ENCODE measurements around the gene EXOC6B.

EXOC6B gene

DNA sequence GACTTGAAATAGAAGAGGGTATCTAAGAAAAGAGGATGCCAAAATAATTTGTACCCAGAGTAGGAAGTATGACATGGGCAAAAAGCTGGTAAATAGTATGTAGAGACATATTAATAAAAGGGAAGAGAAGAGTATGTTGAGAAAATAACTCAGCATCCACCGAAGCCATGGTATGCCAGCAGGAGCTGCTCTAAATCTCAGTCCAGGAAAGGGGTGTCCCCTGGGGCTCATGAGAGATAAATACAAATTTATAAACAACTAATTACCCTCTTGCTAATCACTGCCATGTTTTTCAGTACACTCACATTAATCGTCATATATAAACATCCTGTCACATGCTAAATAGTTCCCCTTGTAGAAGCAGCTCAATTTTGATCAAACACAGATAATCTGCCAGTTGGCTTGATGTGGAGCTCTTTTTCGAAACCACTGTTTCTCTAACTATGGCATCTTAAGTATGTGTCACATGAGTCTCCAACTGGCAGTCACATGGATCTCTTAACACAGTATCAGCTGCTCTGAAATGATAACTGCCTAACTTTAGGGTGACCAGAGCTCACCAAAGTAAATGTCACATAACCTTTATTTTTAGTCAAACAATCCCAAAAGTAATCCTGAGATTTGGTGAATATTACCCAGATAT, 31.9 kb downstream of the EXOC6B start:
- DNase-seq (ENCODE audit: low read depth in 2 of 3, low spot score in 1 of 3): no peak

DNA sequence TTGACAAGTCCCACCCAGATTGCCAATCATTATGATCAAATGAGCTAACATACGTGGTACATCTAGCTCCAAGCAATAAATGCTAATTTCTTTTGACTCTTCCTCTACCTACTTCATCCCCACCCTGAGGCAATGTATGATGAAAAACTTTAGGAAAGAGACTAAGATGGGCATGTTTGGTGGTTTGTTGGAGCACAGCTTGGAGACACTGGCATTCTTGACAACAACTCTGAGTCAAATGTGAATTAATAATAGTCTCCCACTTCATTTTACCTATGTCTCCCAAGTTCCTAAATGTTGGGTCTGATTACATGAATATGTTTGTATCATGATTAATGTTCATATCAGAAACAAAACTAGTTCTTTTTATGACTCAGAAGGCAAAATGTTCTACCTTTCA, 36.6 kb downstream of the EXOC6B start:
- DNase-seq (ENCODE audit: low read depth in 2 of 3, low spot score in 1 of 3): no peak

DNA sequence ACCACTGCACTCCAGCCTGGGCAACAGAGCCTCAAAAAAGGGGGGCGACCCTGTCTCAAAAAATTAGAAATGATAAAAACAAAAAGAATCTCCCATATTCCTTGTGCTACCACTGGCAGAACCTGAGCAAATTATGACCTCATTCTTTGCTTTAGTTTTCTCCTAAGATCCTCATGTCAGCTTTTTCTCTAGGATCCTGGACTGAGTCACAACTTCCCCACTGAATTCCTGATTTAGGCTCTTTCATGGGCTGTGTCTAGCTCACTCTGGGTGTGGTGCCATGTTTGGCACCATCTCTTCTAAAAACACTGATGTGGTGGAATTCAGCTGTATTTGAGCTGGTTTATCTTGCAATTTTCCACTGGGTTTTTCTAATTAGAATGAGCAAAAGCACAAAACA, 37.1 kb downstream of the EXOC6B start:
- no peak for DNase-seq (ENCODE audit: low read depth in 2 of 3, low spot score in 1 of 3)

GRCh38 chr2:72785517-72785916, 40.3 kb downstream of the EXOC6B start:
- DNase-seq (ENCODE audit: low read depth in 2 of 3, low spot score in 1 of 3): no peak

DNA sequence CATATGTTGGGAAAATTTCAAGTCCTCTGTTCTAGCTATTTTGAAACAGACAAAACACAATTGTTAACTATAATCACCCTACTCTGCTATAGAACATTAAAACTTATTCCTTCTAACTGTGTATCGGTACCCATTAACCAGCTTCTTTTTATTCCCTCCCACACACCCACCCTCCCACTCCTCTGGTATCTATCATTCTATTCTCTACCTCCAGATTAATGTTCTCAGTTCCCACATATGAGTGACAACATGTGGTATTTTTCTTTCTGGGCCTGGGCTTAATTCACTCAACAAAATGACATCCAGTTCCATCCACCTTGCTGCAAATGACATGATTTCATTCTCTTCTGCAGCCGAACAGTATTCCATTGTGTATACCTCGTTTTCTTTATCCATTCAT, 43.3 kb downstream of the EXOC6B start:
- DNase-seq (ENCODE audit: low read depth in 2 of 3, low spot score in 1 of 3): no peak

- DNase-seq (ENCODE audit: low read depth in 2 of 3, low spot score in 1 of 3): no peak
These were observed 44.4 kb downstream of the EXOC6B start for GRCh38 chr2:72781480-72781879.

GRCh38 chr2:72780477-72780876, 45.4 kb downstream of the EXOC6B start:
- DNase-seq (ENCODE audit: low read depth in 2 of 3, low spot score in 1 of 3): no peak

DNA sequence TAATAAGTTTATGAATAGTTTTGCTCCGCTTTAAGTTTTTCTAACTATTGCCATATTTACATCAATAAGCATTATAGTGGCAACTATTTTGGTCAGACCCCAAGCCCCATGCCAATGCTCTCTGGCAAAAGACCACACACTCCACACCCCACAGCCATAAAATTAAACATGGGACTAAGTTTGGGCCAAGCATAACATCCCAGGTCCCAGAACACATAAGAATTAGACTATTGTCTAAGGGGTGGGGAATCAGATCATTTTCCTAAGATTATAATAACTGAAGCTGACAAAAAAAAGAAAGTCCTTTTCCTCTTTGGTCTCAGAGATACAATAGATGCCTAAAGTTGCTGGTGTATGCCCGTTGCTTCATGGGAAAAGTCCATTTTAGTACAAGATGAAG, 46.3 kb downstream of the EXOC6B start:
- no peak for DNase-seq (ENCODE audit: low read depth in 2 of 3, low spot score in 1 of 3)

- no peak for DNase-seq (ENCODE audit: low read depth in 2 of 3, low spot score in 1 of 3)
These were observed 47.4 kb downstream of the EXOC6B start for GRCh38 chr2:72778410-72778809.

GRCh38 chr2:72770879-72771461, 54.9 kb downstream of the EXOC6B start:
- peak in 2 of 3 donors; percentile 29 to 81 for DNase-seq (ENCODE audit: low read depth in 2 of 3, low spot score in 1 of 3)

GRCh38 chr2:72765997-72766609, 59.7 kb downstream of the EXOC6B start:
- no peak for DNase-seq (ENCODE audit: low read depth in 2 of 3, low spot score in 1 of 3)

- no peak for DNase-seq (ENCODE audit: low read depth in 2 of 3, low spot score in 1 of 3)
These were observed 63.6 kb downstream of the EXOC6B start for GRCh38 chr2:72762276-72762675.

DNA sequence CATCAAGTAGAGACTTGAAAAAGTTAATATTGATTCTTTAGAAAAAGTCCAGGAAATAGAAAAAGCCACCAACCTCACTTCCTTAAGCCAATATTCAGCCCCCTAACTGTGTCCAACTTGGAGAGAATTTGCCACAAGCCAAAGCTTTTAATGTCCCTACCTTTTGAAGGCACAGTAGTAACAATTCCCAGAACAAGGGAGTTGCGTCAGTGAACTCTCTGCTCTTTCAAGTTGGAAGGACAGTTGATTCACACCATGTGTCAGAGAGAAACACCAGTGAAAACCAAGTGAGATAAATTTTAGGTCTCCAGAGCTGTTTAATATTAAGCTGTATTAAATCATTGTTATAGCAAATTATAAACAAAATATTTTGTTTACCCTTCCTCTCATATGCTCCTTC, 66.1 kb downstream of the EXOC6B start:
- DNase-seq (ENCODE audit: low read depth in 2 of 3, low spot score in 1 of 3): no peak

DNA sequence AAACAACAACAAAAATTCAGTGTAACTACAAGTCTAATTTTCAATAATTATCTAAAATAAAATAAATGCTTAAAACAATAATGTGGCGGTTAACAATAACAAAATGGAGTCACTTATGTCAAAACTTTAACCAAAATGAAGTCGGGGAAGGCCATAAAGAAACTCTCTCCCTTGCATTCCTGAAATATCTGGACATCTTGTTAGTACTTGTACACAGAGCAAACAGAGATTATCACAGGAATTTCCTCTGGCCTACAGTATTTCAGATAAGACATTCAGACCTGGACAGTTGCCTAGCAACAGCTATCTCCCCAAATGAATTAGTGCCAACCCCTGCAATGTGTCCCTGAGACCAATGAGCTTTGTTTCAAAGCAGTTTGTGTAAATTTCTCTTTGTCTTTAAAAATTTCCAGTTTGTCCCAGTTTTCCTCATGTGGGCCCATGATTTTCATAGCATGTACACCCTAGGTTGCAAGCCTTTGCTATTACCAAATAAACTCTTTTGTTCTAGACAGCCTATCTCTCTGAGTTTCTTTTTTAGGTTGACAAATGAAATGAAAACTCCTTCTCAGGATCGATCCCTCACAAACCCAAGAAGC, 68.6 kb downstream of the EXOC6B start:
- DNase-seq (ENCODE audit: low read depth in 2 of 3, low spot score in 1 of 3): no peak

GRCh38 chr2:72755647-72756423, 70.0 kb downstream of the EXOC6B start:
- no peak for DNase-seq (ENCODE audit: low read depth in 2 of 3, low spot score in 1 of 3)

DNA sequence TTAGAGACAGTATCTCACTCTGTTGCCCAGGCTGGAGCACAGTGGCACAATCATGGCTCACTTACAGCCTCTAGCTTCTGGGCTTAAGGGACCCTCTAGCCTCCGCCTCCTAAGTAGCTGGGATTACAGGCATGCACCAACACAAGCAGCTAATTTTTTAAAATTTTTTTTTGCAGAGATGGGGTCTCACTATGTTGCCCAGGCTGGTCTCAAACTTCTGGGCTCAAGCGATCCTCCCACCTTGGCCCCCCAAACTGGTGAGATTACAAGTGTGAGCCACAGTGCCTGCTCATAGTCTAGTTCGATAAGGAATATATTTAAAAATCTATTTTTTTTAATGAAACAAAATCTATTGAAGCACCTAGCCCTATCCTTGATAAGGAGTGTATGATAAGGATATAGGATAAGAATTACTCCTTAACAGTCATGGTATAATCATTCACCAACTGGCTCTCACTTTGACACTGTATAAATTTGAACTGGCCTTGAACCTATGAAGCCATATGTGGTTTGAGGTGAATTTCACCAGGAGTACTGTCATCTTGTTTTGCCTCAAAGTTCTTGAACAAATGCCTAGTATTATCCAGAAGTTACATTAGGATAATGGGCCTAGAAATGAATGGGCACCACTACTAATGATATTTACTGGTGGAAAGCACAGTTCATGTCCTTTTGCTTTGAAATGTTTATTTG, 71.1 kb downstream of the EXOC6B start:
- no peak for DNase-seq (ENCODE audit: low read depth in 2 of 3, low spot score in 1 of 3)

DNA sequence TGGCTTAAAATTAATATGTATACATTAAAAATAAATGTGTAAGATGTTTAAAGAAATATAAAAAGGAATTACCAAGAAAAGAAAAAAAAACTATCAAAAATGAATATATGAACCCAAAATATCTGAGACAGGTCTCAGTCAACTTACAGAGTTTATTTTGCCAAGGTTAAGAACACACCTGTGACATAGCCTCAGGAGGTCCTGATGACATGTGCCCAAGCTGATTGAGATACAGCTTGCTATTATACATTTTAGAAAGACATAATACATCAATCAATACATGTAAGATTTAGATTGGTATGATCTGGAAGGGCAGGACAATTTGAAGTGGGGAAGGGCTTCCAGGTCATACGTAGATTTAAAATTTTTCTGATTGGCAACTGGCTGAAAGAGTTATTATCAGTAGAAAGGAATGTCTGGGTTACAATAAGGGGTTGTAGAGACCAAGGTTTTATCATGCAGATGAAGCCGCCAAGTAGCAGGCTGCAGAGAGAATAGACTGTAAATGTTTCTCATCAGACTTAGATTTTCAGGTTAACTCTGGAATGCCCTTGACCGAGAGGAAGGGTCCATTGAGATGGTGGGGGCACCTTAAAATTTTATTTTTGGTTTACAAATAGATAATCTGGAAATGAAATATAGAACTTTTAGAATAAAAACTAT, 74.7 kb downstream of the EXOC6B start:
- no peak for DNase-seq (ENCODE audit: low read depth in 2 of 3, low spot score in 1 of 3)

DNA sequence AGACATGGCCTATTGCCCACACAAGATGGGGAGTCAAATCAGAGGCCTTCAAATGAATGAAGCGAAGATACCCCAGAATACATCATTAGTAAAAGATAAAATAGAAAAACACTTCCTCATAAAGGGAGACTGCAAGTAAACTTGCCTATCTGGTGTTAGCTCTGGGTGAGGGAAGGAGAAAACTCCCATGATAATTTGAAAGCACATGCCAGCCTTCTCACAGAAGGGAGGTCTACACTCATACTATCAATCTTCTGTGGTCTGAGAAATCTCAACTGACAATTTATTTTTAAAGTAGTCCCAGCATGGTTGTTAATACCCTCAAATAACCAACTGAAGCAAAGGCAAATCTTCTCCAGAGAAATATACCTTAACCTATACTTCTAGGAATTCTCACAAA, 75.4 kb downstream of the EXOC6B start:
- DNase-seq (ENCODE audit: low read depth in 2 of 3, low spot score in 1 of 3): no peak

DNA sequence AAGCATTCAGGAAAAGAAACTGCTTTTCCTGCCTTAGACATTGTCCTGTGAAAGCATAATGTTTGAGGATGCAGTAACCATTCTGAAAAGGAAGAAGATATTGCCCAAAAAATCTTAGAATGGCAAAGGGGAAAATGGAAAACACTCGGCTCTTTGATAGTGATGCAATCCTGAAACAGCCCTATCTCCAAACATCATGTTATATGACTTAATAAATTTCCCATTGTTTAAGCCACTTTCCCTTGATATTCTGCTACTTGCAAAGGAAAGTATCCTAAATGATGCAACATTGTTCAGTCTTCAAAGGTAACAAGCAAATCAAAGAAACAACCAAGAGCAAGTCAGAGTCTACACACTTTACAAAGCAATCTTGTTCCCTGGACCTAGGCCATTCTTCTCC, 78.5 kb downstream of the EXOC6B start:
- no peak for DNase-seq (ENCODE audit: low read depth in 2 of 3, low spot score in 1 of 3)

GRCh38 chr2:72745679-72746368, 80.0 kb downstream of the EXOC6B start:
- DNase-seq (ENCODE audit: low read depth in 2 of 3, low spot score in 1 of 3): peak in 1 of 3 donors; percentile 9
